ENCODE results near the gene GPR160. TPM values are rescaled to one million over a fixed set of nuclear protein-coding genes. Genes with fewer than 3 reads are reported as not detected.

Gene GPR160
- total and polyA plus RNA-seq, 2 experiments from 2014 or later, result 39.4 to 55.7 TPM

GRCh38 chr3:169998668-169999131 is 39.1 kb upstream of the GPR160 start:
- ATAC-seq, result no peak

More at GRCh38 chr3:169998668-169999131, 39.1 kb upstream of the GPR160 start:
- H3K27me3 ChIP-seq (ENCODE audit: insufficient read depth), result no peaks in the 10 kb centered on the region
- no peak overlapping the region for H3K27ac ChIP-seq (ENCODE audit: low read depth)
- no peak overlapping the region for H3K4me2 ChIP-seq
- Mint-ChIP-seq H3K27me3 (ENCODE audit: insufficient read depth, low read depth, poor library complexity) (no peaks in the 10 kb centered on the region), H3K4me3 (no peak overlapping the region), H3K9me3 (no peaks in the 10 kb centered on the region), H3K27ac (no peak overlapping the region), H3K36me3 (ENCODE audit: low read depth) (peaks cover 3% of the 10 kb centered on the region; the same call in 1 of the 3 replicates), H3K4me1 (no peaks in the 10 kb centered on the region)
- H3K79me2 ChIP-seq (replicated peaks; ENCODE audit: insufficient read depth), result no peaks in the 10 kb centered on the region
- TF ChIP-seq STAT1 (IDR thresholded peaks at IDR 0.05; ENCODE audit: unreplicated experiment) (no peak), POLR2AphosphoS5 (IDR thresholded peaks at IDR 0.05; ENCODE audit: low read depth) (no peak), REST (IDR thresholded peaks at IDR 0.05; ENCODE audit: unreplicated experiment) (no peak), ZNF114 (CRISPR knock-in tag; IDR thresholded peaks at IDR 0.05) (no peak), EZH2 (IDR thresholded peaks at IDR 0.05; ENCODE audit: low read depth, unreplicated experiment) (no peak), CREB1 (CRISPR knock-in tag; IDR thresholded peaks at IDR 0.05; ENCODE audit: low read depth) (no peak), ETS1 (IDR thresholded peaks at IDR 0.05) (no peak), JUNB (IDR thresholded peaks at IDR 0.05; ENCODE audit: unreplicated experiment) (no peak), EZH2phosphoT487 (IDR thresholded peaks at IDR 0.05; ENCODE audit: unreplicated experiment) (no peak), ZNF331 (CRISPR knock-in tag; IDR thresholded peaks at IDR 0.05; ENCODE audit: low read depth) (no peak), ZNF462 (CRISPR knock-in tag; IDR thresholded peaks at IDR 0.05) (no peak), NANOG (IDR thresholded peaks at IDR 0.05; ENCODE audit: borderline replicate concordance) (no peak)
- TF ChIP-seq, protein P1, sequence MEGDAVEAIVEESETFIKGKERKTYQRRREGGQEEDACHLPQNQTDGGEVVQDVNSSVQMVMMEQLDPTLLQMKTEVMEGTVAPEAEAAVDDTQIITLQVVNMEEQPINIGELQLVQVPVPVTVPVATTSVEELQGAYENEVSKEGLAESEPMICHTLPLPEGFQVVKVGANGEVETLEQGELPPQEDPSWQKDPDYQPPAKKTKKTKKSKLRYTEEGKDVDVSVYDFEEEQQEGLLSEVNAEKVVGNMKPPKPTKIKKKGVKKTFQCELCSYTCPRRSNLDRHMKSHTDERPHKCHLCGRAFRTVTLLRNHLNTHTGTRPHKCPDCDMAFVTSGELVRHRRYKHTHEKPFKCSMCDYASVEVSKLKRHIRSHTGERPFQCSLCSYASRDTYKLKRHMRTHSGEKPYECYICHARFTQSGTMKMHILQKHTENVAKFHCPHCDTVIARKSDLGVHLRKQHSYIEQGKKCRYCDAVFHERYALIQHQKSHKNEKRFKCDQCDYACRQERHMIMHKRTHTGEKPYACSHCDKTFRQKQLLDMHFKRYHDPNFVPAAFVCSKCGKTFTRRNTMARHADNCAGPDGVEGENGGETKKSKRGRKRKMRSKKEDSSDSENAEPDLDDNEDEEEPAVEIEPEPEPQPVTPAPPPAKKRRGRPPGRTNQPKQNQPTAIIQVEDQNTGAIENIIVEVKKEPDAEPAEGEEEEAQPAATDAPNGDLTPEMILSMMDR (conservative IDR thresholded peaks at IDR 0.05; ENCODE audit: low read depth in 2 of 2), result no peak
- H3K4me1 ChIP-seq (ENCODE audit: insufficient read depth), result no peaks in the 10 kb centered on the region
- H3K36me3 ChIP-seq (ENCODE audit: insufficient read depth), result 0 out of 2 replicates have a peak, but pooled peaks cover 7% of the 10 kb centered on the region
- DNase-seq (ENCODE audit: low spot score), result no peak
- H3K9me2 ChIP-seq (ENCODE audit: insufficient read depth), result no peaks in the 10 kb centered on the region
- no peak overlapping the region for H3K4me3 ChIP-seq
- no peaks in the 10 kb centered on the region for H4K20me1 ChIP-seq (replicated peaks; ENCODE audit: insufficient read depth)
- H2AFZ ChIP-seq, result no peak overlapping the region
- no peaks in the 10 kb centered on the region for H3F3A ChIP-seq (replicated peaks; ENCODE audit: low read depth)

Measured in GM23338 (cell line).